NCI-H82 treated with DMSO at 0.1 percent for 48 hours (cell line): ENCODE data around the gene INPP5F.

ENCODE experiments used
- DNase-seq: peaks from one replicate; lab custom pipeline; 2025; ENCODE audit not compliant: unreplicated experiment; lab: John Stamatoyannopoulos, UW

Gene INPP5F

DNA sequence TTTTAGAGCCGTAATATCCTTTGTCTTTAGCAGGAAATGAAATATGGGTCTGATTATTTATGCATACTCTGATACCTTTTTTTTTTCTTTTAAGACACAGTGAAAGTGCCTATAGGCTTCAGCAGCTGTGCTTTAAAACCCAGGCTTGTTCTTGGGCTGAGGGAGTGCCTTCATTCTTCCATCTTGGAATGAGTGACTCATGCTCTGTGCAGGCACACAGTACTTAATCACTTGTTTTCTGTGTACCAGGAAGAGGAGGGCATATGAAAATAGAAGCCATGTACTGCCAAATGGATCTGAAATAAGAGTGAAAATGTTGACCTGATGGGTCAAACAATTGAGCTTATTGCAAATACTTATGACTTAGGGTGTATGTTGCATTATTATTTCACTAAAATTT is 12.0 kb downstream of the INPP5F start:
- peak; percentile 48 for DNase-seq

DNA sequence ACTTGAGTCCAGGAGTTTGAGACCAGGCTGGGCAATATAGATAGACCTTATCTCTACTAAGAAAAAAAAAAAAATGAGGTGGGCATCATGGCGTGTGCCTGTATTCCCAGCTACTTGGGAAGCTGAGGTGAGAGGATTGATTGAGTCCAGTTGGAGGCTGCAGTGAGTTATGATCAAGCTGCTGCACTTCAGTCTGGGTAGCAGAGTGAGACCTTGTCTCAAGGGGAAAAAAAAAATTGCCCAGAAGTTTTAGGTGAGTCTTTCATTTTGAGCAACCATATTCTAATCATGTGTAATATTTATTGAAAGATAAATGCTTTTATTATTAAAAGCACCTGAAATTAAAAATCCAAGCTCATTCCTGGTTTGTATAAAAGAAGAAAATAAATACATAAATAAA is 13.1 kb downstream of the INPP5F start:
- DNase-seq, result no peak

DNA sequence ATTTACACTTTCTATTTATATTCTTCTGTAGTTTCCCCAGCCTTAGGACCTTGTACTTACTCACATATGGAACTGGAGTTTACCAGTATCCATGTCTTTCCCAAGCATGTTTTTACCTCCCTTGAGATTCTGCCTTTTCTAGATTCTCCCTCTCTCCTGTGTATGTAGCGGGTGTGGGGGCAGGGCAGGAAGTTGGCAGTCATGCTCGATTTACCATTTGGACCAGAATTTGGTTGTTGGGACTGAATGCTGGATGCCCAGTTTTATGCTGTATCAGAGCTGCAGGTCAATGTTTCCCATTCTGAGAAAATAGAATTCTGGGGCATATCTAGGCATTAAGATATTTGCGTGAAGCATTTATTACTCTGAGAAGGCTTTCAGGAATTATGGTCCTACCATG is 14.2 kb downstream of the INPP5F start:
- DNase-seq, result no peak

DNA sequence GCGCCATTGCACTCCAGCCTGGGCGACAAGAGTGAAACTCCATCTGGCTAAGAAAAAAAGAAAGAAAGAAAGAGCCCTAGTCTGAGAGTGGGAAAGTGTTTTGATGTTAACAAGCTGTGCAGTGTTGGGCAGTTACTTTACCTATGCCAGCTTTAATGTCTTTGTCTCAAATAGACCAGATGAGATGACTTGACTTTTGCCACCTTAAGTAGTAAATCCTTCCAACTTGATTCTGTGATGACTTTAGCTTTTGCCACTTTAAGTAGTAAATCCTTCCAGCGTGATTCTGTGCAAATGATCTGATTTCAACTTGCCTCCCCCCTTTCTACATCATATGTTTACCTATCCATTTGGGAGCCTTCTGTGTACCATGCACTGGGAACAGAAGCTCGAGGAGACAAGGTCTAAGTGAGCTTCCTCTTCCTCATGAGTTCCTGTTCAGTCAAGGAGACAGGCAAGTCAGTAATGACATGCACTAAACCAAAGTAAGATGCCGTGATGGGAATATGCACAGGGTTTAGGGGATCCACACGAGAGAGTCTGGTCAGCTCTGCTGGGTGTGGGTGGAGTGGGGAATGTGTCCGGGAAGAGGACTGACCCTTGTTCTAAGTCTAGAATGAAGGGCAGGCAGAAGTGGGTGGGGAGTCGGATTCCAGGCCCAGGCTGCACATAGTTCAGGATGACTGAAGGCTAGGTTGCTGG is 17.2 kb downstream of the INPP5F start:
- no peak for DNase-seq

DNA sequence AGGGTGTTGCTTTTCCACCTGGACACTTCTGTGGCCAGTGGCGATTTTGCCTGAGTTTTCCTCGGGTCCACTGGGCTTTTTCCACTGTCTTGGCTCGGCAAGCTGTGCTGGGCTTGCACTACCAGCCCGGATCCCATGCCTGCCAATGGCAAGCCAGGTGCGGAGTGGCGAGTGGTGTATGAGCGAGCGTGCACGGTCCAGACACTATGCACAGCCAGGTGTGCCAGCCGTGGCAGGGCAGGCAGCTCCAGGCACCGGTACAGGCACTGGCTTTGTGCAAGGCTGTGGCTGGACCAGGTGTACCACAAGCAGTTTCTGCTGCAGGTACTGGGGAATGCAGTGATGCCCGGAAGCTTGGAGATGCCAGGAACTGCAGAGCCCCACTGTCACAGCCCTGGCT is 22.1 kb downstream of the INPP5F start:
- no peak for DNase-seq

DNA sequence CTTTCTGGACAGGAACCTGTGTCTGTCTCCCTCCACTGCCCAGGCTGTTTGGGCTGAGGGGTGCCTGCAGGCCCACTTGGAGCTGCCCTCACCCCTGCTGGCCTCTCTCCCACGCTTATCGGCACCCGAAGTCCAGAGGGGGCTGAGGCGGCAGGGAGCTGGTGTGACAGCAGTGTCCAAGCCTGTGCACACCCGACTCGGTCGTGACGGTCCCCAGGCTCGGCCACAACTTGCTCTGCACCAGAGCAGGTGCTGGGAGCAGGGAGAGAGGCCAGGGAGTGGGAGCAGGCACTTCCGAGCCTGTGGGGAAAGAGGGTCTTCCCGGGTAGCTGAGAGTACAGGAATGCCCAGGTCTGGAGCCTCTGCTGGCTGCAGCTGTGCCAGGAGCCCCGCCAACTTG is 23.0 kb downstream of the INPP5F start:
- DNase-seq, result no peak

DNA sequence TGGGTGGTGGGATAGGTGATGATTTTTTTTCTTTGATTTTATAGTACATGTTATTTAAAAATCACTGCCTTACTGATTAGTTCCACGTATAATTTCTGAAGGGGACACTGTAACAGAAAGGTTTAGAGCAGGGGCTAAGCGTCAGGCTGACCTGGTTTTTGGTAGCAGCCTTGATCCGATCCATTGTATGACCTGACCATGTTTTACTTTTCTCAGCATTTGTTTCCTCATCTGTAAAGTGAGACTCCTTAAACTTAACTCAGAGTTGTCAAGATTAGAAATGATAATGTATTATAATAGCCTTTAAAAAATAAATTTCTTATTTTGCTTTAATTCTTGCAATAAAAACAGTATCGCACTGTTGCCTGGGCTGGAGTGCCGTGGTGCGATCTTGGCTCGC is 23.6 kb downstream of the INPP5F start:
- no peak for DNase-seq

DNA sequence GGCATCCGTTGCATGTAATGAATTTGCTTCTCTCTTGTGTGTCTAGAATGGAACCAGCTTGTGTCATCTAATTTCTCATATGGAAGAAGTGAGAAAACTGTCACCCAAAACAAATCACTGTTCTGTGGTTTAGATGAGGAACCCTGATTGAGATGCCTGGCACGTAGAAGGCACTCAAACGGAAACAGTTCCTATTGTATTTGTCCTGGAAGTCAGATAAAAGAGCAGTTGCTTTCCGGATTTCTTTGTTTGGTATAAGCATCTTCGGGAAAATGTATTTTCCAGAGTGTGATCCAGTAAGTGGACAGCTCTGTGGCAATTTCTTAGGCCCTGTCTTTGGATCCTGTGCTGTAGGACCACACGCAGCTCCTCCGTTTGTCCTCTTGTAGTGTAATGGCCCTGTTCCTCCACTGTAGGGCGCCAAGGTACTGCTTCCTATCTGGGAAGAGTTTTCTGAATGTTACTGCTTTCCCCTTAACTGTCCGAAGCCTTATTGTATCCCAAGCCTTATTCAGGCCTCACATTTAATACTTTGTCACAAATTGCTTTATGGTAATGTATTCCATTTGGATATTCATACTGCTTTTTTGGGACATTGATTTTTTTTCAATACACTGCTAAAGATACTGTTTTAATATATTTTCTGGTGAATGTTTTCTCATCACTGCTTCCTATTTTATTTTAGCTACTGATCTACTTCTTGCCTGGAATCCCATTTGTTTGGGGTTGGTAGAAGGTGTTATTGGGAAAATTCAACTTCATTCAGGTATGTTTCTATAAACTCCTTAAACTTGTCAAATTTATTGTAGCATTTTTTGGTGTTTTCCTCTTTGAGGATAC is 24.8 kb downstream of the INPP5F start:
- DNase-seq, result peak; percentile 62

DNA sequence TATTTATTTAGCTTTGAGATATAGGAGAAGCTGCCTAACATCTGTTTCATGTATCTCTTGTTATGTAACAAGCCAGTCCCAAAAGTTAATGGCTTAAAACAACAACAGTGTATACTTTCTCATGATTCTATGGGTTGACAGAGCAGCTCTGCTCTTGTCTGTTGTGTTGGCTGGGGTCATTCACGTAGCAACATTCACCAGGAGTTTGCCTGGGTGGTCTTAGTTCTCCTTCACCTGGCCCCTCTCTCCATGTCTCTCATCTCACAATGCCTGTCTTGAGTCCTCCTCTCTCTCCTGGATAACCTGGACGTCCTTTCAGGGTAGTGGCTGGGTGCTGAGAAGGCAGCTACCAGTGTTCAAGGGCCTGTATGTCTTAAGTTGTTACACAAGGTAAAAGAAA is 27.5 kb downstream of the INPP5F start:
- DNase-seq, result no peak

DNA sequence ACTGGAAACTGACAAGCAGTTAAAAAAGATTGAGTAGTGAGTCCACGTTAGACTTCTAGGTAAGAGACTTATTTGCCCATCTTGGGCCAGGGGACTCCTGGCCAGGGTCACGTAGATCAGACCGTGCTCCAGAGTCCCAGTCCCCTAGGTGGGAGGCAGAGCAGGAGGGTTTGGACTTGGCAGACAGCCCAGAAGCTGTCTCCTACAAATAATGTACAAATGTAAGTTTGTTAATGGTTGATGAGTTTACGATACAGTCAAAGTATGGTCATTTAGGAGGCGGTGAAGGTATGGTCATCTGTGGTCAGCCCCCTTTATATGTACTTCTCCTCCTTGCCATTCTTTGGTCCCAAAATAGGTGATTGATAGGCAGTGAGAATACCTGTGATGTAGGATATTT is 28.2 kb downstream of the INPP5F start:
- DNase-seq, result no peak

DNA sequence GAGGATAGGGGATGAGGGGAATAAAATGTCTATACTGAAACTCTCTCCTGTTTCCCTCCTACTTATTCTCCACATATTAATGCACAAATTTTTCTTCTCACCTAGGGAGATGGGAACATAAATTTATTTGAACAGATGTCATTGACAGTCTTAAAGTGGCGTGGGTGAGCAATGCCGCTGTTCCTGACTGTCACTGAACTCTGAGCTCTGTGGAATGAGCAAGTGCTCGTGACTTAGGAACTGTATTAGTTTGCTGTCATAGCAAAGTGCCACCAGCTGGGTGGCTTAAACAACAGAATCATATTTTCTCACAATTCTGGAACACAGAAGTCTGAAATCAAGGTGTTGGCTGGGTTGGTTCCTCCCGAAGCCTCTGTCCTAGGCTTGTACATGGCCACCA is 29.1 kb downstream of the INPP5F start:
- no peak for DNase-seq

DNA sequence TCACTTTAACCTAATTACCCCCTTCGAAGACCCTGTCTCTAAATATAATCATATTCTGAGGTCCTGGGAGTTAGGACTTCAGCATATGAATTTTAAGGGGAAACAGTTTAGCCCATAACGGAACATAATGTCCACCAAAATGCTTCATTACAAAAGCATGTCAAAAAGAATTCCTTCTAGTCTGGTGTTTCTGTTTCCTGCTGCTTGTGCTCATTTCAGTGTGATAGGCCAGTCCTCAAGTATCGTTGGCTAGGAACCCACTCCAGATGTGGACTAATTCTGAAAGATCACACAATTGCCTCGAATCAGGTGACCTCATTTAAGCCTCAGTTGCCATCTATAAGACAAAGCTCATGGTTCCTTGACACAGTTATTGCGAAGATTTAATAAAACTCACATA is 29.6 kb downstream of the INPP5F start:
- DNase-seq, result no peak

DNA sequence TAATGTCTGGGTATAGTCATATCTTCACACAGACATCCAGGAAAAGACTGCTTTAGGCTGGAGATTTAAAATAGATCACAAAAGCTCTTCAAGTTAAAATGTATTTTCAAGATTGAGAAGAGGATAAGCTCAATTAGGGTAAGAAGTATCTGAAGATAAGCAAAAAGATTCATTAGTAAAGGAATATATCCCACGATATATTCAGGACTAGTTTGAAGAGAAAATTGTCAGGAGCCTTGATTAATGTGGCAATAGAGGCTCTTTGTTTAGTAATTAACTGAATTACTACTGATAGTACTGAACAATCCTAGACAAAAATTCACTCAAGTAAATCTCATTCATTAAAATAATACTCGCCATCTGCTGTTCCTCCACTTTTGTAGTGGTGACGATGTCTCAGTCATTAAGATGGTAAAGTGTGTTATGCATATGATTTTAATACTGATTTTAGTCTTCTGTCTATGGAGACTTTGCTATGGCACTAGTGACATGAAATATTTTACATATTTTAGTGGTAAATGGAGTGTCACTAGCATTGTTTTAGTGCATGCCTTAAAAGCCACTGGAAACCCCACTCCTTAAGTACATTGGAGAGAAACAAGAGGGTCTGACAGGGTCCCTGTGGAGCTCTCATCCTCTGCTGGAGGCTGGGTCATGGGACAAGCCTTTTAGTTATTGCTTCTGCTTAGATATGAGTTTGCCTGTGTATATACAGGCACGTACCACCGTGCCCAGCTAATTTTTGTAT is 32.8 kb downstream of the INPP5F start:
- no peak for DNase-seq

DNA sequence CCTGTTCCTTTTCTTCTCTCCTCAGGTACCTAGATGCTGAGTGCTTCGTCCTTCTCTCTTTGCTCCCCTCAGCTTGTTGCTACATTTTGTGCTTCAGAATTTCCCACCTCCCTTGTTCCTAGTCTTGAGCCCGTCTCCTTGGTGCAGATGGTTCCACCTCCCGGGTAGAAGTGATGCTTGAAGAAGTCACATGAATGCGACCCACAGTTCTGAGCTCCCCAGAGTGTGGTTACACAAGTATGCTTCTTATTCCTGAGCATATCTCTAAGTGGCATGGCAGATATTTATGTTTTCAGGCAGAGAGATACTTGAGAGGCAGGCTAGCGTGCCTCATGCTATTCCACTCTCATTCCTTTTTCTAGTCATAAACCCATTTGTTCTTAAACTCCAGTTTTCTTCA is 34.0 kb downstream of the INPP5F start:
- DNase-seq, result no peak

DNA sequence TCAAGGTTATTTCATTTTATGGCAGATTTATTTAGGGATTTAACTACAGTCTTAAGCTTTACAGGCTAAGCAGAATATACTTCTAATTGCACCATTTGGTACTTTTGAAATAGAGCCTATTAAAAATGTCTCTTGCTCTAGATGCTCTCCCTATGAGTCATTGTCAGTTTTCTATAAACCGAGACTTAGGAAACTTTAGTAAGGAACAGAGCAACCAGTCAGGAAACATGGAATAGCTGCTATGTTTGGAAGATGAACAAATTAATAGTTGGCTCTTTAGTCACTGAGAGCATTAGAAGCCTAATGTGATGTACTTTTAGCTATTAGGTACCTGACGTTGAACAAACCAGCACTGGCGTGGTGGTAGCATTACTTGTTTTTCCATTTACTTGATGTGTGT is 35.3 kb downstream of the INPP5F start:
- no peak for DNase-seq

DNA sequence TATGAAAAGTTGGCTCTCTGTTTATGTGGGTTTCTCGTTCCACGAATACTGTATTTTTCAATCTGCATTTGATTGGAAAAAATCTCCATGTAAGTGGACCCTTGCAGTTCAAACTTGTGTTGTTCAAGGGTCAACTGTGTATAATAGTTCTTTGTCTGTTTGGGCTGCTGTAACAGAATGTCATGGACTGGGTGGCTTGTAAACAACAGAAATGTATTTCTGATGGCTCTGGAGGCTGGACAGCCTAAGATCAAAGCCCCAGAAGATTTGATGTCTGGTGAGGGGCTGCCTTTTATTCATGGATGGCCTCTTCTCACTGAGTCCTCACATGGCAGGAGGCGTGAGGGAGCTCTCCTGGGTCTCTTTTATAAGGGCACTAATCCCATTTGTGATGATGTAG is 36.2 kb downstream of the INPP5F start:
- DNase-seq, result no peak

DNA sequence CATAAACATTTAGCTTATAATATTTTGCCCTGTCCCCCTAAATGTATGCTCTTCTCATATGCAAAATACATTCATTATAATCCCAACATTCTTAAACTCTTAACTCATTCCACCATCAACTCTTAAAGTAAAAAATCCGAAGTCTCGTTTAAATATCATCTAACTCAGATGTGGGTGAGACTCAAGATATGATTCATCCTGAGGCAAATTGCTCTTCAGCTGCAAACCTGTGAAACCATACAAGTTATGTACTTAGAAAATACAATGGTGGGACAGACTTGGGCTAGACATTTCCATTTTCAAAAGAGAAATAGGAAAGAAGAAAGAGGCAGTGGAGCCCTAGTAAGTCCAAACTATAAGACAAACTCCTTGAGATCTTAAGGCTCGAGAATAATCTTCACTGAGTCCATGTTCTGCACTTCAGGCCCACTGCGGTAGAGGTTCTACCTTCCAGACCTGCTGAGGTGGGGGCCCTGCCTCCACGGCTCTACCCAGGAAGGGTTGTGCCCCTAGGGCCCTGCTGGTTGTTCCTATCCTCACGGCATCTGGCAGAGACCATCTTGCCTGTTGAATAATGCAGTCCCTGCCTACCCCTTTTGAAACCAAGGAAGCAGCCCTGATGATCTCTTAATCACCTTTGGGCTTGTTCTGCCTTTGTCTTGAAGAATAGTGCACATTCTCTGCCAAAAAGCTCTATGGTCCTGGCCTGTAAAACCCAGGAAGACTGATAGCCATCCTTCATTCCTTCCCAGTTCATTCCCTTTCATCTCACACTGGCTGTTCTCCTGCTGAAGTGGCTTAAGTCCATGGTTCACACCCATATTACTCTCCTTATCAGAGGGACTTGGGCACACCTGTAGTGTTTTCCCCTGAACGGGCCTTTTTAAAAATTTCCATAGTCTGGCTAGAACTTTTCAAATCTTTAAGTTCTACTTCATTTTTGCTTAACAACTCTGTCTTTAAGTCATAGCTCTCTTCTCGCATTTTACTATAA is 37.3 kb downstream of the INPP5F start:
- DNase-seq, result no peak

DNA sequence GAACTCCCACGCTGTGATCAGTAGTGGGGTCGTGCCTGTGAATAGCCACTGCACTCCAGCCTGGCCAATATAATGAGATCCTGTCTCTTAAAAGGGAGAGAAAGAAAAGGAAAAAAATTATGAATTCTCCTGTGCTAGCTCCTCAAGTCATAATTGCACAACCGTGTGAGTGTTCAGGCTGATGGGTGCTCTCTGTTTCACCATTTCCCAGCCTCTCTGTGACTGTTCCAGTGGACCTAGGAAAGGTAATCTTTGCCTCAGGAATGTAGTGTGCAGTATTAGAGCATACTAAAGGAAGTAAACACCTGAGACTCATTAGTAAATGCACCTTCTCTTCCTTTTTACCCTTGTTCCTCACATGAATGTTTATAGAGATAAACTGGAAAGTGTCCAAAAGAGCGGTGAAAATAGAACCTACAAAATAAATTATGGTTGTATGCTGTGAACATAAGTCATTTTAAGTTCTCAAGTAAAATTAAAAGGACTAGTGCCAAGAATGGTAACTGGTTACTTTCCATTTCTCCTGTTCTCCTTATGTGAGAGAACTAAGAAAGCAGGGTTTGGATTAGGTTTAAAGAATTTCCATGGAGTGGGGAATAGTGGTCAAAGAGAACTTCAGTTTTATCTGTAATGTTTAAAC is 42.7 kb downstream of the INPP5F start:
- DNase-seq, result no peak

DNA sequence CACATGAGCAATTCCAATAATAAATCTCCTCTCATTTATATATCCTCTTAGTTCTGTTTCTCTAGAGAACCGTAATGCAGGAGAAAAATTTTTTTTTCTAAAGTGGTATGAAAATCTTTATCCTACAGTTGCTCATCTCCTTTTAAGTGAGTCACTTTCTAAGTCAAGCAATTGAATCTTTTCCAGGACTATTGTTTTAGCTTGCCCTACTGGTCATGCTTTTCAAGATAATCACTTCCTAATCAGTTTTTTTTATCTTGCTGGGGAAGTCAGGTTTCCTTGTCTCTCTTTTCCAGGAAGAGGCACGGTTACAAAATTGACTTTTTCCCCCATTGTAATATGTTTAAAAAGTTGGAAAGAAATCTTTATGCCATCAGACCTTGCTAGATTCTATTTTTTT is 44.0 kb downstream of the INPP5F start:
- DNase-seq, result no peak

DNA sequence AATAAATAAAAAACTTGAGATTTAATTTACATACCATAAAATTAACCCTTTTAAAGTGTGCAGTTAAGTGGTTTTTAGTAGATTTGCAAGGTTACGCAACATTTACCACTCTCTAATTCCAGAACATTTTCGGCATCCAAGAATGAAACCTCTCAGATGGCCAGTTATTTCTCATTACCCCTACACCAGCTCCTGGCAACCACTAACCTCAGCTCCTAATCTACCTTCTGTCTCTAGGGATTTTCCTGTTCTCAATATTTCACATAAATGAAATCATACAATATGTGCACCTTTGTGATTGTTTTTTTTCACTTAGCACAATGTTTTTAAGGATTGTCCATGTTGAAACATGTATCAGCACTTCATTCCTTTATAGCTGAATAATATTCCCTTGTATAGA is 45.1 kb downstream of the INPP5F start:
- no peak for DNase-seq
